ENCODE results near the gene SPINT2.
A peak's percentile ranks its signal among the peaks of the same experiment; 100 is the strongest.
"Not testable (repeated sequence)": the region's sequence is repeated elsewhere in the genome, so short reads cannot be mapped to it uniquely, and the experiment has no call there.

SPINT2 gene, protein sequence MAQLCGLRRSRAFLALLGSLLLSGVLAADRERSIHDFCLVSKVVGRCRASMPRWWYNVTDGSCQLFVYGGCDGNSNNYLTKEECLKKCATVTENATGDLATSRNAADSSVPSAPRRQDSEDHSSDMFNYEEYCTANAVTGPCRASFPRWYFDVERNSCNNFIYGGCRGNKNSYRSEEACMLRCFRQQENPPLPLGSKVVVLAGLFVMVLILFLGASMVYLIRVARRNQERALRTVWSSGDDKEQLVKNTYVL

DNA sequence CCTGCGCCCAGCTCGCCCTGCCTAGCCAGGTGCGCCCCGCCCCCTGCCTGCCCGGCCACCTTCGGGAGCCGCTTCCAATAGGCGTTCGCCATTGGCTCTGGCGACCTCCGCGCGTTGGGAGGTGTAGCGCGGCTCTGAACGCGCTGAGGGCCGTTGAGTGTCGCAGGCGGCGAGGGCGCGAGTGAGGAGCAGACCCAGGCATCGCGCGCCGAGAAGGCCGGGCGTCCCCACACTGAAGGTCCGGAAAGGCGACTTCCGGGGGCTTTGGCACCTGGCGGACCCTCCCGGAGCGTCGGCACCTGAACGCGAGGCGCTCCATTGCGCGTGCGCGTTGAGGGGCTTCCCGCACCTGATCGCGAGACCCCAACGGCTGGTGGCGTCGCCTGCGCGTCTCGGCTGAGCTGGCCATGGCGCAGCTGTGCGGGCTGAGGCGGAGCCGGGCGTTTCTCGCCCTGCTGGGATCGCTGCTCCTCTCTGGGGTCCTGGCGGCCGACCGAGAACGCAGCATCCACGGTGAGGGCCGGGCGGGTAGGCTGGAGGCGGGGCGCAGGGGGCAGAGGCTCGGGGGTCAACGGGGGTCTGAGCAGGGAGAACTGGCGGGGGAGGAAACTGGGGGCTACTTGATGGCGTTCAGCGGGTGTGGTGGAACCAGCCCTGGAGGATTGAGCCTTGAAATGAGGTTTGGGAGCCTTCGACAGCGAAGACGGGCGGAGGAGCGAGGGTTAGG, at the start of gene SPINT2:
Gene SPINT2, plus strand, starts transcription at position 88 of the 727 bp plus-strand sequence. Its CDS starts 320 bp downstream, at position 408.
- no peak for DNase-seq (ENCODE audit: low spot score)

DNA sequence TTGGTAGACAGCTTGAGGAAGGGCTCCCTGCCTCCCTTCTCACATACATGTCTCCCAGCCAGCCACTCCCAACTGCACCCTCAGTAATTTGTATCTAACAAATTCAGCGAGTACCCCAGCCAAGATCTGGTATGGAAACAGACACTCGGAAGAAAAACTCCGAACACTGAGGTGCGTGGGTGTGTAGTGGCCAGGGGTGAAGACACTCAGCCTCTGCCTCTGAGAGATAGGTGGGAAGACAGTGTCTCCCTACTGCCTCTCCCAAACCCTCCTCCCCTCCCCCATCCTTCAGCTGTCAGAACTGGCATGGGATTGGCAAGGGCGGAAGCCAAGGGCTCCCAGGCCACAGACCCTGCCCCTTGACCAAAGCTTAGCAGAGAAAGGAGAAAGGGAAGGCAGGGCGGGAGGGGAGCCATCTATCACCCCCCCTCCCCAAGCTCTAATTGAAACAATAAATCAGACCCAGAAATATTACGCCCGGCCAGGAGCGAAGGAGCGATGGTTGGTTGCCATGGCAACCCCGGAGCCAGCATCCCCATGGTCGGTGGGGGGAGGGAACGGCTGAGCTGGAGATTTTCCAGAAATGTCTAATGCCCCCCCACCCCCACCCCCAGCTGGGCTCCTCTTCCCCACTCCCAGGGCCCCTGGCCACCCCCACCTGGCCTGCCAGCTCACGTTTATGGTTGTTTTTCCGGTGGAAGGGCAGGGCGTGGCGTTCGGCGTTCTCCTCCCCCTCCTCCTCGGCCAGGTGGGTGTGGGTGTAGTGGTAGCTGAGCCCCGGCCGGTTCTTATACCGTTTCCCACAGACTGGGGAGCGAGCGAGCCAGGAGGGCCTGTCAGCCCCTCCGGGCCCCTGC, 47.4 kb upstream of the SPINT2 start:
- no peak for DNase-seq (ENCODE audit: low spot score)

DNA sequence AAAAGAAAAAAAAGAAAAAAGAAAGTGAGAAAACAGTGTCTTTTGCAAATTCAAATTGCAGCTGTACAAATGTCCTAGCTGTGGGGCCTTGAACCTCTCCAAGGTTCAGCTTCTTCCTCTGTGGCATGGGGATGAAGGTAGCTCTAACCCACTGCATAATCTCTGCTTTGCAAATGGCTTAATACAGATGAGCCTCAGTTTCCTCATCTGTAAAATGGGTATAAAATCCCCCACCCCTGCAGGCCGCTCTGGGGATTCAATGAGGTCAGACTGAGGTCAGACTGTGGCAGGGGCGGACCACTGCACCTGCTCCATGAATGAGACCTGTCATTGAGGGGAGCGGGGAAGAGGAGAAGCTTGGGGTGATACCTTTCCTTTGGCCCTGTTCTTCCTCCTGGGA, 46.2 kb upstream of the SPINT2 start:
- DNase-seq (ENCODE audit: low spot score), result no peak

DNA sequence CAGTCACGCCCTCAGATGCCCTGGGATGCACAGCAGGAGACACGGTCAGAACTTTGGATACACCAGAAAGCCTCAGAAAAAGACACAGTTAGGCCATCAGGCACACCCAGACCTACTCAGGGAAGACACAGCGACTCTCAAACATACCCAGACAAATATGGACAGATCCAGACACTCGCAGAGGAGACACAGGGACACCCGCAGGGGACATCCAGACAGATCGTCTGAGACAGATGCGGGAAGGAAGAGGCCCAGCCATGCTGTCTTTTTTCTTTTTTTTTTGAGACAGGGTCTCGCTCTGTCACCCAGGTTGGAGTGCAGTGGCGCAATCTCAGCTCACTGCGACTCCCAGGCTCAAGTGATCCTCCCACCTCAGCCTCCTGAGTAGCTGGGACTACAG, 45.2 kb upstream of the SPINT2 start:
- no peak for DNase-seq (ENCODE audit: low spot score)

GRCh38 chr19:38221421-38221820, 43.0 kb upstream of the SPINT2 start:
- no peak for DNase-seq (ENCODE audit: low spot score)

DNA sequence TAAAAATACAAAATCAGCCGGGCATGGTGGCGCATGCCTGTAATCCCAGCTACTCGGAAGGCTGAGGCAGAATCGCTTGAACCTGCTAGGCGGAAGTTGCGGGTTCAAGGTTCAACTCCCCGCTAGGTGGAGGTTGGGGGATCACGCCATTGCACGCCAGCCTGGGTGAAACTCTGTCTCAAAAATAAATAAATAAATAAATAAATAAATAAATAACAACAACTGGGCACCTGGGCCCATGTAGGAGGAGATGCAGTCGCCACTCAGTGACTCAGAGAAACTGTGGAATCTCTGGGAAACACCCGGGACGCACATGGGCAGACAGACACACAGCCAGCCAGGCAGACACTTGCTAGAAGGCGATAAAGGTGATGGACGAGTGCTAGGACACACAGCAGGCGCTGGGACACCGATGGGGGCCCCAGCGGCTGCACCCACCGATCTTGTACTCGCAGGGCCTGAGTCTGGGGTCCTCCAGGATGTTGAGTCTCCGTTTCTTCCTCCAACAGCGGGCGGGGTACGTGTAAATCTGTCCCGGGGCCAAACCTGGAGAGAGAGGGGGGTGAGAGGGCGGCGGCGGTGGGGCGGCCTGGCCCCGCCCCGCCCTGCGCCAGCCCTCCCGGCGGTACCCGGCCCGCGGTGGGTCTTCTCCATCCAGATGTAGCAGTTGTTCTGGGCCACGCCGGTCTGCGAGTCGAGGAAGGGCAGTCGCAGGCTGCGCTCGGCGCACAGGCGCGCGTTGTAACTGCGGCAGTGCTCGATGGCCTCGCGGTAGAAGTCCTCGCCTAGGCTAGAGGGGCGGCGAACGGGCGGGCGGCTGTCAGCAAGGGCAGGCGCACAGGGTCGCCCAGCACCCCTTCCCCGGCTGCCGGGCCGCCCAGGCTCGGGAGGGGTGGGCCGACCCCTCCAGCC, 42.2 kb upstream of the SPINT2 start:
- DNase-seq (ENCODE audit: low spot score), result no peak

DNA sequence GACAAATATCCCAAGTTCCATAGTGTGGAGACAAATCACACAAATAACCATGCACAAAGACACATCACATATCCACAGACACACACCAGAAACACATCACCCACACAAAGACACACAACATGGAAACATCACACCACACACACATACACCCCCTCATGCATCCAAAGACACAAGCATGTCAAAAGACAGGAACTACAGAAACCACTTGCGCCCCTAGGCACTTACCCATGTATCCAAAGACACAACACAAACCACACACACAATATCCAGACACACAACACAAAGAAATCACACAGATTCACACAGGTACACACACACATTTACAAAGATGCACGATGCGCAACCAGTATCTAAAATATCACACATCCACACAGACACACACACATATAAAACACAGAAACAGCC, 41.3 kb upstream of the SPINT2 start:
- no peak for DNase-seq (ENCODE audit: low spot score)

DNA sequence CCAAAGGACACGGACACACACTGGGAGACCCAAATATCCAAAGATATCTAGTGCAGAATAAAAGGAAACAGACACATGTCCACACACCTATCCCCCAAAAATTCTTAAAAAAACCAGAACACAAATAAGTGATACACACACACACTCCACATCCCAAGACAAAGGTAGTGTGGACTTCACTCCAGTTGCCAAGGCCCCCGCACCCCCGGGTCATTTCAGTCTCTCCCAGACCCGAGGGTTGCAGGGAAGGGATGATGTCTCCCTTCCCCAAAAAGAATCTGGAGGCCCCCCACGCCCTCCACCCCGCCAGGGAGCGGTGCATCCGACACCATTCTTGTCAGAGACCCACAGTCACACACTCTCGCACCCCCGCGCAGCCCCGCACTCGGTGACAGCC, 40.8 kb upstream of the SPINT2 start:
- DNase-seq (ENCODE audit: low spot score), result no peak

- DNase-seq (ENCODE audit: low spot score), result no peak
Measured at GRCh38 chr19:38224014-38224862, 40.1 kb upstream of the SPINT2 start, which contains the start of gene DPF1. Gene DPF1, minus strand, starts transcription at chr19:38224222. Its CDS starts 80 bp downstream, at chr19:38224142.

DNA sequence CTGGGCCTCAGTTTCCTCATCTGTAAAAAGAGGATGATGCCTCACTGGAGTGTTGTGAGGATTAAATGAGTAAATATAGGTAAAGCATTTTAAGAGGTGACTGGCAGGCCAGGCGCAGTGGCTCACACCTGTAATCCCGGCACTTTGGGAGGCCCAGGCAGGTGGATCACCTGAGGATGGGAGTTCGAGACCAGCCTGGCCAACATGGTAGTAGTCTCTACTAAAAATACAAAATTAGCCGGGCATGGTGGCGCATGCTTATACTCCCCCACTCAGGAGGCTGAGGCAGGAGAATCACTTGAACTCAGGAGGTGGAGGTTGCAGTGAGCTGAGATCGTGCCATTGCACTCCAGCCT, 39.5 kb upstream of the SPINT2 start:
- not testable (repeated sequence) for DNase-seq (ENCODE audit: low spot score)

GRCh38 chr19:38227287-38228004, 36.9 kb upstream of the SPINT2 start:
- DNase-seq (ENCODE audit: low spot score), result no peak

GRCh38 chr19:38228005-38228377, 36.4 kb upstream of the SPINT2 start:
- DNase-seq (ENCODE audit: low spot score), result no peak

- DNase-seq (ENCODE audit: low spot score), result no peak
Measured at GRCh38 chr19:38228491-38229439, 35.6 kb upstream of the SPINT2 start.

- DNase-seq (ENCODE audit: low spot score), result peak; percentile 95
Measured at GRCh38 chr19:38229585-38230073, 34.7 kb upstream of the SPINT2 start.

GRCh38 chr19:38230506-38231133, 33.8 kb upstream of the SPINT2 start:
- DNase-seq (ENCODE audit: low spot score), result not testable (repeated sequence)

DNA sequence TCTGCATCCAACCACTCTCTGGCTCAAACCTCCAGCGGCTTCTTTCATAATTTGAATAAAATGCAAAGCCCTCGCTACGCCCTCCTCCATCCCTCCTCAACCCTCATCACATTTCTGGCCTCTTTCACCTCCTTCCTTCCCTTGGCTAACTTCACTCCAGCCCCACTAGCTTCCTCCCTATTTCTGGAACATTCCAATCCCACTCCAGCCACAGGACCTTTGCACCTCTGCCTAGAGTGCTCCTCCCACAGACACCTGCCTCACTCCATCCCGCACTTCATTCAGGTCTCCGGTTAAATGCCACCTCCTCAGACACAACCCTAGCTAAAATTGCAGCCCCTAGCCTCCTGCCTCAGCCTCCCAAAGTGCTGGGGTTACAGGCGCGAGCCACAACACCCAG, 32.5 kb upstream of the SPINT2 start:
- DNase-seq (ENCODE audit: low spot score), result no peak

GRCh38 chr19:38233740-38234251, 30.6 kb upstream of the SPINT2 start:
- peak; percentile 74 for DNase-seq (ENCODE audit: low spot score)

GRCh38 chr19:38234615-38235014, 29.8 kb upstream of the SPINT2 start:
- no peak for DNase-seq (ENCODE audit: low spot score)
